ENCODE results near the gene BPIFB1.

The BPIFB1 gene

GRCh38 chr20:33278700-33279099 is 4.3 kb upstream of the BPIFB1 start:
- TF ChIP-seq ZNF274 (IDR thresholded peaks at IDR 0.05; ENCODE audit: low read depth, low read length) = no peak
- TF ChIP-seq YY1 (IDR thresholded peaks at IDR 0.05; ENCODE audit: insufficient read depth, insufficient read length) = no peak
- TF ChIP-seq SUZ12 (IDR thresholded peaks at IDR 0.05; ENCODE audit: extremely low read depth, insufficient read depth, insufficient read length) = no peak
- Histone ChIP-seq H3K9ac (ENCODE audit: insufficient read length, low read depth) (no peak overlapping the region), H3K36me3 (ENCODE audit: insufficient read depth, insufficient read length, low read length) (no peaks in the 10 kb centered on the region), H3K27me3 (ENCODE audit: insufficient read depth, insufficient read length) (no peaks in the 10 kb centered on the region), H3K9me3 (ENCODE audit: insufficient read depth, low read length) (no peaks in the 10 kb centered on the region), H3K4me3 (ENCODE audit: insufficient read length, low read depth) (no peak overlapping the region), H3K4me1 (ENCODE audit: insufficient read depth, insufficient read length) (peaks cover 4% of the 10 kb centered on the region)
- DNase-seq (ENCODE audit: low read depth, low spot score) = no peak

- no peak overlapping the region for H3K4me3 ChIP-seq (ENCODE audit: insufficient read length, low read depth)
- DNase-seq (ENCODE audit: low read depth, low spot score) = no peak
- H3K9ac ChIP-seq (ENCODE audit: insufficient read length, low read depth) = no peak overlapping the region
- H3K27me3 ChIP-seq (ENCODE audit: insufficient read depth, insufficient read length) = no peaks in the 10 kb centered on the region
- TF ChIP-seq YY1 (IDR thresholded peaks at IDR 0.05; ENCODE audit: insufficient read depth, insufficient read length) (no peak), SUZ12 (IDR thresholded peaks at IDR 0.05; ENCODE audit: extremely low read depth, insufficient read depth, insufficient read length) (no peak), ZNF274 (IDR thresholded peaks at IDR 0.05; ENCODE audit: low read depth, low read length) (no peak)
- H3K36me3 ChIP-seq (ENCODE audit: insufficient read depth, insufficient read length, low read length) = no peaks in the 10 kb centered on the region
- H3K9me3 ChIP-seq (ENCODE audit: insufficient read depth, low read length) = no peaks in the 10 kb centered on the region
- H3K4me1 ChIP-seq (ENCODE audit: insufficient read depth, insufficient read length) = peaks cover 4% of the 10 kb centered on the region
Observed at GRCh38 chr20:33279261-33279910, 3.6 kb upstream of the BPIFB1 start.

GRCh38 chr20:33280000-33280680 is 2.9 kb upstream of the BPIFB1 start:
- no peak for DNase-seq (ENCODE audit: low read depth, low spot score)
- no peak overlapping the region for H3K4me3 ChIP-seq (ENCODE audit: insufficient read length, low read depth)
- peaks cover 4% of the 10 kb centered on the region for H3K4me1 ChIP-seq (ENCODE audit: insufficient read depth, insufficient read length)
- no peaks in the 10 kb centered on the region for H3K9me3 ChIP-seq (ENCODE audit: insufficient read depth, low read length)
- no peaks in the 10 kb centered on the region for H3K27me3 ChIP-seq (ENCODE audit: insufficient read depth, insufficient read length)
- no peak overlapping the region for H3K9ac ChIP-seq (ENCODE audit: insufficient read length, low read depth)
- no peak for TF ChIP-seq SUZ12 (IDR thresholded peaks at IDR 0.05; ENCODE audit: extremely low read depth, insufficient read depth, insufficient read length)
- TF ChIP-seq ZNF274 (IDR thresholded peaks at IDR 0.05; ENCODE audit: low read depth, low read length) = no peak
- no peak for TF ChIP-seq YY1 (IDR thresholded peaks at IDR 0.05; ENCODE audit: insufficient read depth, insufficient read length)
- H3K36me3 ChIP-seq (ENCODE audit: insufficient read depth, insufficient read length, low read length) = no peaks in the 10 kb centered on the region

GRCh38 chr20:33280775-33281174 is 2.2 kb upstream of the BPIFB1 start:
- Histone ChIP-seq H3K4me3 (ENCODE audit: insufficient read length, low read depth) (no peak overlapping the region), H3K9me3 (ENCODE audit: insufficient read depth, low read length) (no peaks in the 10 kb centered on the region), H3K9ac (ENCODE audit: insufficient read length, low read depth) (no peak overlapping the region), H3K36me3 (ENCODE audit: insufficient read depth, insufficient read length, low read length) (no peaks in the 10 kb centered on the region), H3K27me3 (ENCODE audit: insufficient read depth, insufficient read length) (no peaks in the 10 kb centered on the region), H3K4me1 (ENCODE audit: insufficient read depth, insufficient read length) (peaks cover 4% of the 10 kb centered on the region)
- TF ChIP-seq YY1 (IDR thresholded peaks at IDR 0.05; ENCODE audit: insufficient read depth, insufficient read length) (no peak), ZNF274 (IDR thresholded peaks at IDR 0.05; ENCODE audit: low read depth, low read length) (no peak), SUZ12 (IDR thresholded peaks at IDR 0.05; ENCODE audit: extremely low read depth, insufficient read depth, insufficient read length) (no peak)
- no peak for DNase-seq (ENCODE audit: low read depth, low spot score)

- TF ChIP-seq YY1 (IDR thresholded peaks at IDR 0.05; ENCODE audit: insufficient read depth, insufficient read length) = no peak
- no peak for TF ChIP-seq ZNF274 (IDR thresholded peaks at IDR 0.05; ENCODE audit: low read depth, low read length)
- TF ChIP-seq SUZ12 (IDR thresholded peaks at IDR 0.05; ENCODE audit: extremely low read depth, insufficient read depth, insufficient read length) = no peak
- Histone ChIP-seq H3K9ac (ENCODE audit: insufficient read length, low read depth) (no peak overlapping the region), H3K4me3 (ENCODE audit: insufficient read length, low read depth) (no peak overlapping the region), H3K9me3 (ENCODE audit: insufficient read depth, low read length) (no peaks in the 10 kb centered on the region), H3K36me3 (ENCODE audit: insufficient read depth, insufficient read length, low read length) (no peaks in the 10 kb centered on the region), H3K27me3 (ENCODE audit: insufficient read depth, insufficient read length) (no peaks in the 10 kb centered on the region), H3K4me1 (ENCODE audit: insufficient read depth, insufficient read length) (peaks cover 1% of the 10 kb centered on the region)
- DNase-seq (ENCODE audit: low read depth, low spot score) = no peak
Observed at GRCh38 chr20:33281550-33282146, 1.4 kb upstream of the BPIFB1 start.

- DNase-seq (ENCODE audit: low read depth, low spot score) = no peak
- TF ChIP-seq SUZ12 (IDR thresholded peaks at IDR 0.05; ENCODE audit: extremely low read depth, insufficient read depth, insufficient read length) (no peak), ZNF274 (IDR thresholded peaks at IDR 0.05; ENCODE audit: low read depth, low read length) (no peak), YY1 (IDR thresholded peaks at IDR 0.05; ENCODE audit: insufficient read depth, insufficient read length) (no peak)
- H3K4me1 ChIP-seq (ENCODE audit: insufficient read depth, insufficient read length) = no peaks in the 10 kb centered on the region
- H3K9ac ChIP-seq (ENCODE audit: insufficient read length, low read depth) = no peak overlapping the region
- no peak overlapping the region for H3K4me3 ChIP-seq (ENCODE audit: insufficient read length, low read depth)
- H3K9me3 ChIP-seq (ENCODE audit: insufficient read depth, low read length) = no peaks in the 10 kb centered on the region
- no peaks in the 10 kb centered on the region for H3K27me3 ChIP-seq (ENCODE audit: insufficient read depth, insufficient read length)
- H3K36me3 ChIP-seq (ENCODE audit: insufficient read depth, insufficient read length, low read length) = no peaks in the 10 kb centered on the region
Observed at GRCh38 chr20:33282196-33282934, 649 bp upstream of the BPIFB1 start.
